Peyer's patch (tissue), 4 donors: ENCODE results near the gene CEP68.

ENCODE experiments used
- POLR2A ChIP-seq, 2 donors: fragments of 450-650 bp; IDR thresholded peaks; one replicate each; pipeline ENCODE4 v1.5.1; 2017; ENCODE audit warnings: antibody characterized with exemption in 2 of 2, mild to moderate bottlenecking in 2 of 2, moderate library complexity in 2 of 2
- TF ChIP-seq, protein P1 (sequence below), 6 experiments: fragments of 450-650 bp in 4 of 6; fragments of 200-600 bp in 2 of 6; sonication (generic) in 1 of 6; IDR thresholded peaks; one replicate each; pipeline ENCODE4 v1.5.1; 2017 to 2019; ENCODE audit warnings: antibody characterized with exemption in 6 of 6, mild to moderate bottlenecking in 3 of 6, moderate library complexity in 1 of 6

GRCh38 chr2:65073879-65074565, 17.8 kb downstream of the CEP68 start:
- TF ChIP-seq, protein P1, sequence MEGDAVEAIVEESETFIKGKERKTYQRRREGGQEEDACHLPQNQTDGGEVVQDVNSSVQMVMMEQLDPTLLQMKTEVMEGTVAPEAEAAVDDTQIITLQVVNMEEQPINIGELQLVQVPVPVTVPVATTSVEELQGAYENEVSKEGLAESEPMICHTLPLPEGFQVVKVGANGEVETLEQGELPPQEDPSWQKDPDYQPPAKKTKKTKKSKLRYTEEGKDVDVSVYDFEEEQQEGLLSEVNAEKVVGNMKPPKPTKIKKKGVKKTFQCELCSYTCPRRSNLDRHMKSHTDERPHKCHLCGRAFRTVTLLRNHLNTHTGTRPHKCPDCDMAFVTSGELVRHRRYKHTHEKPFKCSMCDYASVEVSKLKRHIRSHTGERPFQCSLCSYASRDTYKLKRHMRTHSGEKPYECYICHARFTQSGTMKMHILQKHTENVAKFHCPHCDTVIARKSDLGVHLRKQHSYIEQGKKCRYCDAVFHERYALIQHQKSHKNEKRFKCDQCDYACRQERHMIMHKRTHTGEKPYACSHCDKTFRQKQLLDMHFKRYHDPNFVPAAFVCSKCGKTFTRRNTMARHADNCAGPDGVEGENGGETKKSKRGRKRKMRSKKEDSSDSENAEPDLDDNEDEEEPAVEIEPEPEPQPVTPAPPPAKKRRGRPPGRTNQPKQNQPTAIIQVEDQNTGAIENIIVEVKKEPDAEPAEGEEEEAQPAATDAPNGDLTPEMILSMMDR (IDR thresholded peaks at IDR 0.05): no peak
- no peak for TF ChIP-seq POLR2A (IDR thresholded peaks at IDR 0.05)
